ENCODE results near the gene GATD1.

GRCh38 chr11:766936-767210, 10.4 kb downstream of the GATD1 start:
- TF ChIP-seq, protein P1, sequence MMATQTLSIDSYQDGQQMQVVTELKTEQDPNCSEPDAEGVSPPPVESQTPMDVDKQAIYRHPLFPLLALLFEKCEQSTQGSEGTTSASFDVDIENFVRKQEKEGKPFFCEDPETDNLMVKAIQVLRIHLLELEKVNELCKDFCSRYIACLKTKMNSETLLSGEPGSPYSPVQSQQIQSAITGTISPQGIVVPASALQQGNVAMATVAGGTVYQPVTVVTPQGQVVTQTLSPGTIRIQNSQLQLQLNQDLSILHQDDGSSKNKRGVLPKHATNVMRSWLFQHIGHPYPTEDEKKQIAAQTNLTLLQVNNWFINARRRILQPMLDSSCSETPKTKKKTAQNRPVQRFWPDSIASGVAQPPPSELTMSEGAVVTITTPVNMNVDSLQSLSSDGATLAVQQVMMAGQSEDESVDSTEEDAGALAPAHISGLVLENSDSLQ (IDR thresholded peaks at IDR 0.05), result no peak
- TF ChIP-seq SP1 (IDR thresholded peaks at IDR 0.05) (no peak), SUZ12 (IDR thresholded peaks at IDR 0.05) (no peak), CTBP1 (IDR thresholded peaks at IDR 0.05; ENCODE audit: borderline replicate concordance) (no peak)
